Kidney glomerular epithelial cell (primary cell): ENCODE measurements around the gene TNFRSF6B.
A peak's percentile ranks its signal among the peaks of the same experiment; 100 is the strongest.

Experiments used
- DNase-seq: peaks from one replicate; lab custom pipeline; 2025; lab: John Stamatoyannopoulos, UW

The TNFRSF6B gene

GRCh38 chr20:63739130-63740069, 42.9 kb downstream of the TNFRSF6B start, which contains the start of gene SLC2A4RG:
Gene SLC2A4RG, plus strand, starts transcription at chr20:63739776. Its CDS starts 137 bp downstream, at chr20:63739913.
- DNase-seq: peak; percentile 23

GRCh38 chr20:63740070-63740626, 43.7 kb downstream of the TNFRSF6B start:
- DNase-seq: peak; percentile 1

GRCh38 chr20:63740627-63741353, 44.3 kb downstream of the TNFRSF6B start:
- DNase-seq: peak; percentile 81

GRCh38 chr20:63741354-63741675, 44.9 kb downstream of the TNFRSF6B start:
- no peak for DNase-seq

- no peak for DNase-seq
Observed at GRCh38 chr20:63741676-63742380, 45.4 kb downstream of the TNFRSF6B start.

GRCh38 chr20:63742381-63743024, 46.1 kb downstream of the TNFRSF6B start:
- no peak for DNase-seq

GRCh38 chr20:63743210-63743970, 46.9 kb downstream of the TNFRSF6B start:
- DNase-seq: no peak

GRCh38 chr20:63744158-63744557, 47.7 kb downstream of the TNFRSF6B start:
- DNase-seq: no peak

GRCh38 chr20:63744574-63745423, 48.3 kb downstream of the TNFRSF6B start:
- DNase-seq: no peak

- DNase-seq: no peak
Observed at GRCh38 chr20:63745424-63745805, 49.0 kb downstream of the TNFRSF6B start.

GRCh38 chr20:63745961-63746731, 49.7 kb downstream of the TNFRSF6B start:
- no peak for DNase-seq

- DNase-seq: no peak
Observed at GRCh38 chr20:63746751-63747315, 50.4 kb downstream of the TNFRSF6B start.

GRCh38 chr20:63747622-63748069, 51.2 kb downstream of the TNFRSF6B start:
- DNase-seq: no peak
